Measurements from ENCODE around the gene NCOA7.

DNA sequence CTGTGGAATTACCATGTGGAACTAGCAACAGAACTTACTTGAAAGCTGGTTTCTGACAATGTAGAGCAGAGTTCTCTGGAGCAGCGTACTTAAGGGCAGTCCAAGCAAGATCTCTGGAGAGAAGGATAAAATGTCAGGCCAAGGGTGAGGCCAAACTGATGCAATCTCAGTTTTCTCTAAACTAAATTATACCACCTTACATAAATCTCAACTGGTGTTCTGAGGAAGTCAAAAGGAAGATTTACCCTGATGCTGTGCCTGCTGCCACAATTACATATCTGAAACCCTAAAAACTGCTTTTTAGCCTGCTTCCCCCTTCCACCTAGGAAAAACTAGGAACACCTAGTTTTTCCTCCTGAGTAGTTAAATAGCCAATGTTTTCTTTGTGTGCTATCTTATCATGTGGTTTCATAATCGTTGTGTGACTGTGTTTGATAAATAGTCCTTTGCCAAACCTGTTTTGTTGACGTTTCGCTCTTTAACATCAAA lies 28.1 kb downstream of the NCOA7 start:
- TF ChIP-seq CEBPB (IDR thresholded peaks at IDR 0.05; ENCODE audit: low read depth, low read length) (no peak), POLR2A (IDR thresholded peaks at IDR 0.05; ENCODE audit: control extremely low read depth in 1 of 2, low read depth in 2 of 2, low read length in 2 of 2) (no peak), CHD2 (IDR thresholded peaks at IDR 0.05; ENCODE audit: low read length) (no peak), TAF1 (IDR thresholded peaks at IDR 0.05; ENCODE audit: low read depth, low read length) (no peak), HDAC6 (IDR thresholded peaks at IDR 0.05; ENCODE audit: low read depth, low read length) (no peak), POLR2AphosphoS5 (IDR thresholded peaks at IDR 0.05; ENCODE audit: low read depth, low read length) (no peak), YY1 (IDR thresholded peaks at IDR 0.05; ENCODE audit: low read depth, low read length) (no peak), TEAD4 (IDR thresholded peaks at IDR 0.05; ENCODE audit: low read depth, low read length) (no peak), EZH2 (IDR thresholded peaks at IDR 0.05; ENCODE audit: low read depth, low read length, severe bottlenecking) (no peak), EP300 (IDR thresholded peaks at IDR 0.05; ENCODE audit: borderline replicate concordance in 1 of 2, low read depth in 2 of 2, low read length in 2 of 2) (no peak), BACH1 (IDR thresholded peaks at IDR 0.05; ENCODE audit: low read length) (no peak), RFX5 (IDR thresholded peaks at IDR 0.05; ENCODE audit: borderline replicate concordance, low read depth, low read length) (no peak)
- TF ChIP-seq, protein P1, sequence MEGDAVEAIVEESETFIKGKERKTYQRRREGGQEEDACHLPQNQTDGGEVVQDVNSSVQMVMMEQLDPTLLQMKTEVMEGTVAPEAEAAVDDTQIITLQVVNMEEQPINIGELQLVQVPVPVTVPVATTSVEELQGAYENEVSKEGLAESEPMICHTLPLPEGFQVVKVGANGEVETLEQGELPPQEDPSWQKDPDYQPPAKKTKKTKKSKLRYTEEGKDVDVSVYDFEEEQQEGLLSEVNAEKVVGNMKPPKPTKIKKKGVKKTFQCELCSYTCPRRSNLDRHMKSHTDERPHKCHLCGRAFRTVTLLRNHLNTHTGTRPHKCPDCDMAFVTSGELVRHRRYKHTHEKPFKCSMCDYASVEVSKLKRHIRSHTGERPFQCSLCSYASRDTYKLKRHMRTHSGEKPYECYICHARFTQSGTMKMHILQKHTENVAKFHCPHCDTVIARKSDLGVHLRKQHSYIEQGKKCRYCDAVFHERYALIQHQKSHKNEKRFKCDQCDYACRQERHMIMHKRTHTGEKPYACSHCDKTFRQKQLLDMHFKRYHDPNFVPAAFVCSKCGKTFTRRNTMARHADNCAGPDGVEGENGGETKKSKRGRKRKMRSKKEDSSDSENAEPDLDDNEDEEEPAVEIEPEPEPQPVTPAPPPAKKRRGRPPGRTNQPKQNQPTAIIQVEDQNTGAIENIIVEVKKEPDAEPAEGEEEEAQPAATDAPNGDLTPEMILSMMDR (IDR thresholded peaks at IDR 0.05; ENCODE audit: control extremely low read depth in 1 of 3, insufficient read depth in 1 of 3, low read depth in 1 of 3, low read length in 3 of 3), result no peak
- TF ChIP-seq, protein P2, sequence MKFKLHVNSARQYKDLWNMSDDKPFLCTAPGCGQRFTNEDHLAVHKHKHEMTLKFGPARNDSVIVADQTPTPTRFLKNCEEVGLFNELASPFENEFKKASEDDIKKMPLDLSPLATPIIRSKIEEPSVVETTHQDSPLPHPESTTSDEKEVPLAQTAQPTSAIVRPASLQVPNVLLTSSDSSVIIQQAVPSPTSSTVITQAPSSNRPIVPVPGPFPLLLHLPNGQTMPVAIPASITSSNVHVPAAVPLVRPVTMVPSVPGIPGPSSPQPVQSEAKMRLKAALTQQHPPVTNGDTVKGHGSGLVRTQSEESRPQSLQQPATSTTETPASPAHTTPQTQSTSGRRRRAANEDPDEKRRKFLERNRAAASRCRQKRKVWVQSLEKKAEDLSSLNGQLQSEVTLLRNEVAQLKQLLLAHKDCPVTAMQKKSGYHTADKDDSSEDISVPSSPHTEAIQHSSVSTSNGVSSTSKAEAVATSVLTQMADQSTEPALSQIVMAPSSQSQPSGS (IDR thresholded peaks at IDR 0.05; ENCODE audit: low read length), result no peak
